Upper lobe of left lung (tissue), 6 donors: ENCODE results near the gene KCNN1. TPM values are rescaled to one million over a fixed set of nuclear protein-coding genes. Genes with fewer than 3 reads are reported as not detected.
A peak's percentile ranks its signal among the peaks of the same experiment; 100 is the strongest.

Source experiments
- ATAC-seq, 2 donors: fragments of 200-7000 bp; cut with Tn5 transposase; one replicate each; pipeline ENCODE4 v1.9.1; 2022; ENCODE audit warnings: mild to moderate bottlenecking in 2 of 2, moderate library complexity in 2 of 2; ENCODE audit not compliant: low FRiP score in 2 of 2
- DNase-seq, 2 donors: peaks; one replicate each; pipeline ENCODE4 v3.0.0-alpha.2; 2019 to 2020
- H3K27ac ChIP-seq, 4 donors: fragments of 200-600 bp; sonication (generic); one replicate each; pipeline ENCODE4 v1.5.1; 2016 to 2019
- H3K27me3 ChIP-seq, 4 donors: fragments of 200-600 bp; sonication (generic); one replicate each; pipeline ENCODE4 v1.5.1; 2017 to 2019
- H3K36me3 ChIP-seq, 4 donors: fragments of 200-600 bp; sonication (generic); one replicate each; pipeline ENCODE4 v1.5.1; 2016 to 2019
- H3K4me1 ChIP-seq, 4 donors: fragments of 200-600 bp; sonication (generic); one replicate each; pipeline ENCODE4 v1.5.1; 2018 to 2019
- H3K4me3 ChIP-seq, 4 donors: fragments of 200-600 bp; sonication (generic); one replicate each; pipeline ENCODE4 v1.5.1; 2017 to 2019; ENCODE audit warnings: mild to moderate bottlenecking in 2 of 4, moderate library complexity in 1 of 4
- H3K9me3 ChIP-seq, 4 donors: fragments of 200-600 bp; sonication (generic); one replicate each; pipeline ENCODE4 v1.5.1; 2018 to 2019
- EP300 ChIP-seq, 4 donors: sonication (generic); formaldehyde crosslinking; IDR thresholded peaks; one replicate each; pipeline ENCODE4 v1.5.1; 2017; ENCODE audit warnings: antibody characterized with exemption in 4 of 4, control low read depth in 2 of 4
- POLR2A ChIP-seq, 4 donors: fragments of 450-650 bp; IDR thresholded peaks; one replicate each; pipeline ENCODE4 v1.5.1; 2016 to 2017; ENCODE audit warnings: antibody characterized with exemption in 4 of 4, mild to moderate bottlenecking in 2 of 4
- POLR2AphosphoS5 ChIP-seq, 2 donors: sonication (generic); formaldehyde crosslinking; IDR thresholded peaks; one replicate each; pipeline ENCODE4 v1.5.1; 2017; ENCODE audit warnings: antibody characterized with exemption in 2 of 2
- WGBS, 2 donors: methylation state at CpG; one replicate each; pipeline ENCODE4 v1.1.5; 2017 to 2018; 5-methylcytosine and 5-hydroxymethylcytosine counted together
- total RNA-seq, 6 donors: library from RNA; depleted of rRNA in 4 of 6; stranded (reverse); fragments of >200 nt in 4 of 6; gene quantifications; one replicate each; pipeline versions ENCODE4 v1.1.0 to v1.2.1, GENCODE V29; 2016 to 2021
- TF ChIP-seq, protein P1 (sequence below), 6 experiments: fragments of 450-650 bp in 4 of 6; fragments of 200-600 bp in 2 of 6; sonication (generic) in 2 of 6; IDR thresholded peaks; one replicate each; pipeline ENCODE4 v1.5.1; 2016 to 2019; ENCODE audit warnings: antibody characterized with exemption in 6 of 6
- donor health status: DM: no; HTN: no; CAD: no; lungs with moderate emphysema.
- donor health status: DM: no; HTN: yes; CAD: no; lungs with severe emphysema.

The KCNN1 gene
- total RNA-seq, 6 donors from 2014 or later = 0.34 to 0.37 TPM; not detected in 4

DNA sequence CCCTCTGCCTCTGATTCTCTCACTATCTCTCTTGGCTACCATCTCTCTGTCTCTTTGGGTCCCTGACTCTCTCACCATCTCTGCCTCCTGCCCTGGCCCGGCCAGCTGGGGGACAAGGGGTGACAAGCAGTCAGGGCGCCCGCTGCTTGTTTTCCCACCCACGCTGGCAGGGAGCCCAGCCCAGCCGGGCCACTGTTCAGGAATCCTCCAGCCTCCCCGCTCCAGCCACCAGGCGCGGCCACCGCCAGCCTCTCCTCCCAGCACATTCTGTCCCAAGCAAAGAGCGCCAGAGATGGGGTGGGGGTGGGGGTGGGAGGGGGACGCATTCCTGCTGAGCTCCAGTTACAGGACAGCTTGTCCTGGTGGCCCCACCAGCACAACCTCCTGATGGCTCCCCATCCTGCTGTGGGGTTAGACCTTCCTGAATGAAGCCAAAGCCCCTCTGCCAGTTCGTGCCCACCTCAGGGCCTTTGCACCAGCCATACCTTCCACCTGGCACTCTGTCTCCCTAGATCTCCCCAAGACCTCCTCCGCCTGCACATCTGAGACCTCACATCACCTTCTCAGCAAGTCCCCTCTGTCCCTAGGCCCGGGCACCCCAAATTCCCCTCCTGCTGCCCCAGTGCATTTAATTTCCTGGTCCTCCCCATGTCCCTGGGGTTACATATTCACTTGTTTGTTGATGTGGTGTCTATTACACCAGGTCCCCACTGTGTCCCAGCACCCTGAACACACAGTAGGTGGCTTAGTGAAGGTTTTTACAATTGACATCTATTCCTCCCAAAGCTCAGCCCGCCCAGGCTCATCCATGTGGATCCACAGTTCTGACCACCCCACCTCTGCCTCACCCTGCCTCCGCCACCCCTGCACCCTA lies 53.5 kb downstream of the KCNN1 start:
- Histone ChIP-seq H3K27ac (peak overlapping the region; percentile 84 to 96 (median 92)), H3K9me3 (no peaks in the 10 kb centered on the region), H3K4me3 (no peak overlapping the region), H3K36me3 (peaks cover 0 to 4% (median 0%) of the 10 kb centered on the region in 4 donors), H3K4me1 (peaks cover 86 to 88% (median 87%) of the 10 kb centered on the region in 4 donors), H3K27me3 (no peaks in the 10 kb centered on the region)
- 37 to 40% methylated on average over 14 to 16 of the region's 16 CpGs for WGBS, 2 donors
- TF ChIP-seq POLR2AphosphoS5 (IDR thresholded peaks at IDR 0.05) (peak; percentile 73 to 90), EP300 (IDR thresholded peaks at IDR 0.05) (peak in 3 of 4 donors; percentile 40 to 97 (median 94)), POLR2A (IDR thresholded peaks at IDR 0.05) (peak in 2 of 4 donors; percentile 14 to 47)
- TF ChIP-seq, protein P1, sequence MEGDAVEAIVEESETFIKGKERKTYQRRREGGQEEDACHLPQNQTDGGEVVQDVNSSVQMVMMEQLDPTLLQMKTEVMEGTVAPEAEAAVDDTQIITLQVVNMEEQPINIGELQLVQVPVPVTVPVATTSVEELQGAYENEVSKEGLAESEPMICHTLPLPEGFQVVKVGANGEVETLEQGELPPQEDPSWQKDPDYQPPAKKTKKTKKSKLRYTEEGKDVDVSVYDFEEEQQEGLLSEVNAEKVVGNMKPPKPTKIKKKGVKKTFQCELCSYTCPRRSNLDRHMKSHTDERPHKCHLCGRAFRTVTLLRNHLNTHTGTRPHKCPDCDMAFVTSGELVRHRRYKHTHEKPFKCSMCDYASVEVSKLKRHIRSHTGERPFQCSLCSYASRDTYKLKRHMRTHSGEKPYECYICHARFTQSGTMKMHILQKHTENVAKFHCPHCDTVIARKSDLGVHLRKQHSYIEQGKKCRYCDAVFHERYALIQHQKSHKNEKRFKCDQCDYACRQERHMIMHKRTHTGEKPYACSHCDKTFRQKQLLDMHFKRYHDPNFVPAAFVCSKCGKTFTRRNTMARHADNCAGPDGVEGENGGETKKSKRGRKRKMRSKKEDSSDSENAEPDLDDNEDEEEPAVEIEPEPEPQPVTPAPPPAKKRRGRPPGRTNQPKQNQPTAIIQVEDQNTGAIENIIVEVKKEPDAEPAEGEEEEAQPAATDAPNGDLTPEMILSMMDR (IDR thresholded peaks at IDR 0.05) = peak in 4 of 6 experiments; percentile 13 to 37 (median 28)
- DNase-seq (peak; percentile 89 to 95), ATAC-seq (peak; percentile 55 to 76)

GRCh38 chr19:18021121-18021755 lies 54.3 kb downstream of the KCNN1 start:
- no peaks in the 10 kb centered on the region for H3K9me3 ChIP-seq
- no peaks in the 10 kb centered on the region for H3K27me3 ChIP-seq
- peak overlapping the region in 1 of 4 donors; percentile 22 for H3K4me3 ChIP-seq
- 12 to 21% methylated on average over 8 to 14 of the region's 21 CpGs for WGBS, 2 donors
- TF ChIP-seq POLR2AphosphoS5 (IDR thresholded peaks at IDR 0.05) (peak; percentile 69 to 86), POLR2A (IDR thresholded peaks at IDR 0.05) (peak in 2 of 4 donors; percentile 10), EP300 (IDR thresholded peaks at IDR 0.05) (peak in 3 of 4 donors; percentile 9 to 86 (median 54))
- TF ChIP-seq, protein P1 (IDR thresholded peaks at IDR 0.05) = no peak
- no peaks in the 10 kb centered on the region for H3K36me3 ChIP-seq
- H3K4me1 ChIP-seq = peaks cover 79 to 82% (median 80%) of the 10 kb centered on the region in 4 donors
- H3K27ac ChIP-seq = peak overlapping the region; percentile 84 to 96 (median 92)
- peak; percentile 86 to 88 for DNase-seq
- ATAC-seq = peak; percentile 70 to 73

GRCh38 chr19:18023622-18024251 lies 56.8 kb downstream of the KCNN1 start:
- H3K4me1 ChIP-seq = peaks cover 56 to 58% (median 57%) of the 10 kb centered on the region in 4 donors

DNA sequence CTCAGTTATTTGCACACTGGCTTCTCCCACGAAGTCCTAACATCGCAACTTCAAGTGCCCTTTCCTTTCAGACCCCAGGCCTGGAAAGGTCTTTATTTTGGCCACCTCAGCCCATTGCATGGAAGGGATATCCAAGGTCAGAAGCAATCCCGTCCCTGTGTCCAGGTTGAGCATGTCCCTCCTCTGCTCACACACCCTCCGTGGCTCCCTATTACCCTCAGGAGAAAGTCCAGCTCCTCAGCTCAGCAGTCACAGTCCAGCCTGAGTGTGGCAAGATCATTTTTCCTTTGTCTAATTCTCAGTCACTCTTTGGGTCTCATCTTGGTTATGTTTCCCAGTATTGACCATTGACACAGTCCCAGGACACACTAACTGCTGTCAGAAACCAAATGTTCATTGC lies 60.2 kb downstream of the KCNN1 start:
- H3K27ac ChIP-seq = no peak overlapping the region
- DNase-seq = no peak
- no peak overlapping the region for H3K4me3 ChIP-seq
- 87 to 98% methylated on average over 4 of the region's 4 CpGs for WGBS, 2 donors
- H3K27me3 ChIP-seq = no peaks in the 10 kb centered on the region
- no peak for TF ChIP-seq EP300 (IDR thresholded peaks at IDR 0.05)
- H3K4me1 ChIP-seq = peaks cover 32 to 48% (median 36%) of the 10 kb centered on the region in 4 donors
- no peak for ATAC-seq
- H3K9me3 ChIP-seq = no peaks in the 10 kb centered on the region
- H3K36me3 ChIP-seq = no peaks in the 10 kb centered on the region

More at GRCh38 chr19:18023622-18024251, 56.8 kb downstream of the KCNN1 start:
- H3K27ac ChIP-seq = peak overlapping the region; percentile 84 to 96 (median 92)
- peak; percentile 66 to 78 for ATAC-seq
- H3K9me3 ChIP-seq = no peaks in the 10 kb centered on the region
- DNase-seq = peak; percentile 91
- TF ChIP-seq POLR2A (IDR thresholded peaks at IDR 0.05) = peak in 2 of 4 donors; percentile 38 to 65
- TF ChIP-seq POLR2AphosphoS5 (IDR thresholded peaks at IDR 0.05) = peak; percentile 94 to 95
- peak; percentile 68 to 99 (median 96) for TF ChIP-seq EP300 (IDR thresholded peaks at IDR 0.05)
- TF ChIP-seq, protein P1 (IDR thresholded peaks at IDR 0.05) = no peak
- WGBS, 2 donors = 24 to 54% methylated on average over 13 to 19 of the region's 23 CpGs
- H3K36me3 ChIP-seq = no peaks in the 10 kb centered on the region
- no peaks in the 10 kb centered on the region for H3K27me3 ChIP-seq
- H3K4me3 ChIP-seq = no peak overlapping the region
